SIG-M5 treated with dmso at 0.1 percent for 504 hours (cell line): ENCODE data around the gene CCN6.
"Not testable (repeated sequence)": the region's sequence is repeated elsewhere in the genome, so short reads cannot be mapped to it uniquely, and the experiment has no call there.

Experiments
- DNase-seq: peaks from one replicate; lab custom pipeline; 2025; ENCODE audit not compliant: unreplicated experiment; lab: John Stamatoyannopoulos, UW

The CCN6 gene

DNA sequence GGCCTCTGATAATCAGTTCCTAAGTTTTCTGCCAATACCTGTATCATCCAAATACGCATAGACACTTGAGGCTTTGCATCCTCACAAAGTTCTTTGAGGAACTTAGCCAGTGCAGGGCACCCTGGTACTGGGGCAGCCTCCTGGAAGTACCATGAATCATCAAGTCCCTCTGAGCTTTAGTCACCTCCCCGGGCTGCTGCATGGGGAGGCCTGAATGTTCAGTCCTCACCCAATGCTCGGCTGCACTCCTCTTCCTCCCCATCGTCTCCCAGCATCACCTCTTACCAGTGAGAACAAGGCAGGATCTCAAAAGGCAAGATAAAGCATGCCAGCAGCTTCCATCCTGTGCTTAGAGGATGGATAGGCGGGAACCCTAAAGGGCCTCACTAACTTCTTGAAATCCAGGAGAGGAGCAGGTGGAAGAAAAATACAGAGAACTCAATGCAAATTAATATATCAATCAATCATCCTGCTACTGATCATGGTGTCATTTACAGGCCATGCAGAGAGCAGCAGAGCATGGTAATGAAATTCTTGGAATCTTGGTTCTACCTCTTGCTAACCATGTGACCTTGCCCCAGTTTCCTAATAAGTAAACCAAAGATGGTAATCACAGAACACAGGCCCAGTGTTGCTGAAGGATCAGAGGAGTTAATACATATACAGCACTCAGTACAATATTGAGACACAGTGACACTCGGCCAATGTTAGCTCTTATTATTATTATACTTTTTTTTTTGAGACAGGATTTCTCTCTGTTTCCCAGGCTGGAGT, 4.7 kb upstream of the CCN6 start:
- no peak for DNase-seq

DNA sequence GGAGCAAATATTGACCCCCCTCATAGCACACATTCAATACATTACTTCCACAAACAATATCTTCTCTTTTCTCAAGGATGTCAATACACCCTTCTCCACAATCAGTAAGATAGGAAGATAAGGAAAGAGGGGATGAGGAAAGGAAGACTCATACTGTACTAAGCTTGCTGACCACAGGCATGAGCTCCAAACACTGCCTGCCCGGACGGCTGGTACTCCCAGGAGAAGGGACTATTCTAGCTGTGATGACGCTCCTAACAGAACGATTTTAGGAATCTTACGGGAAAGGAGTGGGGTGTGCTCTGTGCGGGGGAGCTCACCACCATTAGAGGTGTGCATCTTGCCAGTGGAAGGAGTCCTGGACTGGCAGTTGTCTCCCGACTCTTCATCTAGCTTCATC, 3.9 kb upstream of the CCN6 start:
- DNase-seq: no peak

DNA sequence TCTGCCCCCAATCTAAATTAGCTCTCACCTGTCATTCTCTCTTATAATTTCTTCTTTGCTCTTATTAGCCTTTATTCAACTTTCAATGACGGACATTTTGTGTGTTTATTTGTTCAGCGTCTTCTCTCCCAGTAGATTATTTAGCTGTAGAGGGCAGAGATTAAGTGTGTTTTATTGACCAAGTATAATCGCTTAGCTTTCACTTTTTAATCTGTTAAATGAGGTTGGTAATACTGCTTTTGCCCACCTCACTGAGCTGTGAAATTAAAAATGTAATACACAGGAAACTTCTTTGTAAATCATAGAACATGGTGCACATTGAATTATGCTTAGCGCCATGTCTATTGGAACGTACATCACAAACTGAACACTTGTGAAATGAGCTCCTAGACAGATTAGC, 3.5 kb upstream of the CCN6 start:
- no peak for DNase-seq

DNA sequence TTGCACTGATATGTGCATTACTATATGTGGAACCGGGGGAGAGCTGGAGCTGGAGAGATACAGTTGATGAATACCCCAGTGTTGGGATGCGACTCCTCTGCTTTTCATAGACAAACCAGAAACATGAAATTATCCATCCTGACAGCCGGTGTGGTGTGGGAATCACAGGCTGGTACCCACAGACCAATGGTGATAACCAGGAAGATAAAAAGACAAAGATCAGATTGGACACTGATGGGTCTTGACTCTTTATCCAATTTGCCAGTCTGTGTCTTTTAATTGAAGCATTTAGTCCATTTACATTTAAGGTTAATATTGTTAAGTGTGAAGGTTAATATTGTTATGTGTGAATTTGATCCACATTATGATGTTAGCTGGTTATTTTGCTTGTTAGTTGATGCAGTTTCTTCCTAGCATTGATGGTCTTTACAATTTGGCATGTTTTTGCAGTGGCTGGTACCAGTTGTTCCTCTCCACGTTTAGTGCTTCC, 2.6 kb upstream of the CCN6 start:
- not testable (repeated sequence) for DNase-seq

DNA sequence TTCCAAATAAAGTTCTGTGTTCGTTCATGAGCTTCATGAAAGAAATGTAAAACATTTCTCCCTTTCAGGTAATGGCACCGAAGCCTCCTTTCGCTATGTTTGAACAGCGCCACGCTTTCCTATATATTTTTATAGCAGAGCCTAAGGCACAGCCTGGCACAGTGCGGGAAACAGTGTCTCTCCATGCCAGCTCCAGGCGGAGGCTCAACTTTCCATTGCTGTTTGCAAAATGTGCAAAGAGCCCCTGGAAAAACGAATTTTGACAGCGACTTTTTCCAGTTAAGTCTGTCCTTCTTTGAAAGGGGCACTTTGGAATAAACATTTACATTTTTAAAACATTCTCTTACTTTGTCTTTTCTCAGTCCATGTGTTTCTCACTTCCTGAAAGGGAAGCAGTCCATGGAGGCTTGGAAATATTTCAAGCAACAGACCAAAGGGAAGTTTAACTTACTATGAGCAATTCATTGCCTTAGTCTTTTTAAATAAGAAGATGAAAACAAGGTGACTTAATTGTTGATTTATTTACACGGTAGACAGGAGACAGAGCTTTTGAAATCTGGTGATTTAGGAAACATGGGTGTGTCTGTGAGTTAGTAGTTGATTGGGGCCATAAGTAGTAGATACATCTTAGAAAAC, 769 bp downstream of the CCN6 start:
- DNase-seq: no peak

DNA sequence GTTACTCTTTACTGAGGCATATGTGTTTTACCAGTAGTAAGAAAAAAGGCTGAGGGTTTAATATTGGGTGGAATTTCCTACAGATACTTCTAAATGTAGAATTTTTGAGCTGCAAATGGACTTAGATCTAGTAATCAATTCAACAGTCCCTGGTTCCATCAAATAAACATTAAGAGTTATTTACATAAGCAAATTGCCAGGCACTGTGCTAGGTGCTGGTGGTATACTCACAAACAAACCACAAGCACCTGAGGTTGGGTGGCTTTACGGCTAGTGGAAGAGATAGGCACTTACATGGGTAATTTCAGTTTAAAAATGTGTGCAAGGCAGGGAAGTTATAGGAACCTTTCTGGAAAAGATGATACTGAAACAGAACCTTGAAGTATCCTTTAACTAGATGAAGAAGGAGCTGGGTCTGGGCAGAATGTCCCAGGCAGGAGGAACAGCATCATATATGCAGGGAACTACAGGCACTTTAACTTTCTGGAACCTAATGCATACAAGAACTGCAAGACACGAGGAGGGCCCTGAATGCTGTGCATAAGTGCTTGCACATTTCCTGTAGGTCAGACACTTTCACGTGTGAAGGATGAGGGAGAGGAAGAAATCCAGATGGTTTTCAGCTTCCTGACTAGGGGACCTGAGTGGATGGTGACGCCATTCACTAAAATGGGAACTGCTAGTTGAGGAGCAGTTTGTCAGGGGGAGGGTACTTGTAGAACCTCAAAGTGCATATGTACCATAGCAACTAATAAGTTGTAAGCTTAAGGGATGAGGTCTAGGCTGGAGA, 4.5 kb downstream of the CCN6 start:
- no peak for DNase-seq

DNA sequence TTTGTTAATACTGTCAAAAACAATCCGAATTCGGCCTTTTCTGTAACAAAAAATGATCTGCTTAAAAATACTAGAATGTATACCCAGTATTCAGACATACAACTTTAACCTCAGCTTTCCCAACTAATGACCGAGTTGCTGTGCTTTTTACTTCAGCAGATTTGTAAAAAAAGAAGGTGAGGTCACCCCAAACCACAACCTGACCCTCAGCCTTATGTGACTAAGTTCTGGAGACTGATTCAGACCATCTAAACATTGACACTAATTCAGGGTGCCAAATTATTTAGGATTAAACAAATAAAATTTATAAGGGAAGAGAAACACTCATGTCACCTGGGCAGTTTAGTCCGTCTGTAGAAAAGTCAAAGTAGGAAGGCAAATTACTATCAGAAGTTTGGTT, 7.7 kb downstream of the CCN6 start:
- DNase-seq: no peak

DNA sequence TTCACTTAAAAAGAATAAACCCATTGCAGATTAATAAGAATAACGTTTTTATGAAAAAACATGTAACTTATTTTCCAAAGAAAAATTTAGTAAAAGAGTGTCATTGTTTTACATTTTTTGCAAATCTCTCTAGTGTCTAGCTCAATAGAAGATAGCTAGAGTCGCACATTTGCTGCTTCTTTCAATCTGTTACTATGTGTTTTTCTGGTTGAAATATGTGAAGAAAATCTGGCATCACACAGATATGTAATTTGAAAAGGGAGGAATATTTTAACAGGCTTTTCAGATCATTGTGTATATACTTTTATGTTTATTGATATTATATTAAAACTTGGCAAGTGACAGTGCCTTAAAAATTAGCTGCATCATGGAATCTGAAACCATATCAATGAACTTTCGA, 9.1 kb downstream of the CCN6 start:
- DNase-seq: no peak

DNA sequence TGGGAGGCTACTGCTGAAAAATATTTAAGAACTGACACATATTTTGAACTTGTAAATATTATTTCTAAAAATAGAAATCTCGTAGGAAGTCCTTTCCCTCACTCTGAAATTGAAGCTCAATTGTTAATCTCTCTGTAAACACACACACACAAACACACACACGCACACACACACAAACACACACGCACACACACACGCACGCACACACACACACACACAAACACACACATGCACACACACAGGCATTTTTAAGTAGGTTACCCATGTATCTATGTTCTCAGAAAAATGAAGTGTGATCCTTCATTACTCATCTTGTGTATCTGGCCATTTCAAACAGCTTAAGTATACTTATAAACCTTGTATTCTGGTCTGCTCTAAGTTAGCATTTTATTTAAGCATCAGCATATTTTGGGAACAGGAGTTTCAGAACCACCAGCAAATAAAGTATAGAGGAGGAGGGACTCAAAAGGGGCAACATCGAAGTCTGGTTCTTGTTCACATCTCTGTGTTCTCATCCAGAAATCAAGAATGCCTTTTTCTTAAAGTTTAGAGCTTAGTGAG, 11.6 kb downstream of the CCN6 start:
- DNase-seq: no peak

DNA sequence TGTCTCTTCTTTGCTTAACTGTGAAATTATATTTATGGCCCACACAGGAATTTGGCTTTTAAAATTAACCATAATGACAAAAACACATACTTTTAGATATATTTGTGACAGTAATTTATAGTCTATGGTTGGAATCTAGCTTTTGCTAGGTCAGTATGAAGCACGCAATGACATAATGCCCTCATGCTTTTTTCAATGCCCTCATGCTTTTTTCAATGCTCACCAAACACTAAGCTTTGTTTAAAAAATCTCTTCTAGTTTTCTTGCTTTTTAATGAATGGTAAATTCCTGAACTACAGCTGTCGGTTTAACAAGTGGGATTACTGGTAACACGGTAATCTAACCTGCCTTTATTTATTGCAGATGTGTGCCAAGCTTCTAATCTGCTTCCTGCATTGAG, 12.7 kb downstream of the CCN6 start:
- DNase-seq: no peak

DNA sequence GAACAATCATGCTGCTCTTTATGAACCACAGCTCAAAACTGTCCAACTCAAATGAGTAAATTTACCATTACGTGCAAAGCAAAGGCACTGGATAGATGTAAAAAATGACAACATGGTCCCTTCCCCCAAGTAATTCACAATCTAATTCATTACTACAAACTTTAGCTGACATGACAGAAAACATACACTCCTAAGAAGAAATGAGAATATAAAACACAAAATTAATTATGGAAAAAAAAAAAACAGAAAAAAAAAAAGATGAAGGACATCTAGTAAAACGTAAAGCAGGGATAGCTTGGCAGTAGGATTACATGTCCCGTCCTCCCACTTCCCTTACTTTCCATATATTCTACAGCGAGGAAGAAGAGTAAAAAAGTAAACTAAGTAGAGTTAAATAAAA, 27.7 kb downstream of the CCN6 start:
- DNase-seq: no peak

DNA sequence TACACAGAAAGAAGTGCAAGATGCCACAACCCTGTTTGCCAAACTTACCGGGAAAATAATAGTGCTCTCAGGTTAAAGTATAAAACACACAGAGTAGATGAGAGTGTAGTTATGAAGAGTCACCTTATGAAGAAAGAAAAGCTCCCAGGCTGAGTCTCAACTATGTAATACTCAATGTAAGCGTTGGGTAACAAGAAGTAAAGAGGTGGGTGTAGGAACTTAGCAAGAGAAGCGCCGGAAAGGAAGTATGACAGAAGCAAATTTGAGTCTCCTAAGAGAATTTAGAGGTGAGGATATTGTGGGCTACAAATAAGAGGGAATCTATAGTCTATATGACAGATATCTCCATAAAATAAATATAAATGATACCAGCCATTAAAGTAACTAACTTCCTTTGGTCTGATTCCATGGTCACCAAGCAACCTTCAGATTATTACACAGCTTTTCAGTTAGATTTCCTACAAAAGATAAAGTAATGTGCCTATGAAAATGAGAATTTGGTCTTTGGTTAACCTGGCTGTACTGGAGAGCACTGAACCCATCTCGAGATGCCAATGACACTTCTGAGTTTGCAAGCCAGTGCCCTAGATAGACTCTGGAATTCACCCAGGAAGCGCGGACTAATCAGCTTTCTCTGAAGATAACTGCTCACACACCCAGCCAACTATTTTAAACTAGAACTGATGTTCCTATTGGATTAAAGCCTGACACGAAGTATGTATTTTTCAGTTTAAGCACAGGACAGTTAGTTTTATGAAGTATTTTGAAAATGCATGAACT, 31.6 kb downstream of the CCN6 start:
- DNase-seq: no peak

DNA sequence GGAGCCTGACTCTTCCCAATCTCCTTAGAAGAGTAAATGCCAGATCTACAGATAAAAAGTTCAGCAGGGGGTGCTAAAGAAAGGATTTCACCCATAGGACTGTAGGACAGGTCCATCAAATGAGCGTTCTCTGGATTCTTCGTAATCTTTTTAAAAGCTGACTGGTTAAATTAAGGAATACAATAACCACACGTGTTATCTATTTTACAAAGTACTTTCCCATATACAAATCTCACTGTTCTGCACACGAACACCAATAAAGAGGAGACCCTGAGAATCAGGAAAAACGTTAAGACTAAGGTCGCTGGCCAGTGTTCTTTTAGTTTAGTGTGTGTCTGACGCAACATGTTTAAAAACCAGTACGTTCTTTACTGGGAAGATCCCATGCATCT, 32.8 kb downstream of the CCN6 start:
- DNase-seq: peak; percentile 68

DNA sequence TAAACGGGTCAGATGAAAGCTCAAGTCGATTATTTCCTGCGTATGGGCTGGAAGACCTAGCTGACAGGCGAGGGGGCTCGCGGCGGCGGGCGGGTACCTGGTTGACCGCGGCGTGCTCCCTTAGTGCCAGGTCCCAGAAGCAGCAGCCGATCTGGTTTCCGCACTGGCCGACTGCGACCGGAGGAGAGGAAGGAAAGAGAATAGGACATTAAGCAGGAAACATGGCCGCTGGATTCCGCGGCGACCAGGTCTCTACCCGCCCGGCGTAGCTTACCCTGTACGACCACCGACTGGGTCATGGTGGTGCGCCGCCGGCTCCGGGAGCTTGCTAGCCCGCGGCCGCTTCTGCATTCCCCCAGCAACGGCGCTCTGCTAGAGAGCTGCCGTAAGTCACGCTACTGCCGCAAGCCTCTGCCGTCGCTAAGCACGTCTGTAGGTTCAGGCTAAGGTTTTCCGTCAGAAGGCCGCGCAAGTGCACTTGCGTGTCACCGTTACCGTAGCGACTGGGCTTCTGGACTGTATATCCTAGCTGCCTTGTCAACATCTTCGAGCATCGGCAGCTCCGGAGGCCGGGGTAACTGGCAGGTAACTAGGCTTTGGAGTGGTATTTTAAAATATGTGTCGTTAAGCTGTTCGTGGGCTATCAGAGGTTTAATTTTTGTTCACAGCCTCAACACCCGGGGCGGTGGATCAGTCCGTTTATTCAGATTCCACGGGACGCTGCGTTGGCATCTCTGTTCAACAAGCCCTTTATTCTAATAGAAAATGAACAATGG, 33.4 kb downstream of the CCN6 start, which contains the start of the genes FAM229B and TUBE1:
TSS of gene FAM229B (plus strand) at position 456 of the 776 bp plus-strand sequence. CDS start 11,693 bp downstream, outside the sequence.
TSS of gene TUBE1 (minus strand) at position 347 of the 776 bp plus-strand sequence. CDS start at position 299, 48 bp downstream.
- peak; percentile 96 for DNase-seq

DNA sequence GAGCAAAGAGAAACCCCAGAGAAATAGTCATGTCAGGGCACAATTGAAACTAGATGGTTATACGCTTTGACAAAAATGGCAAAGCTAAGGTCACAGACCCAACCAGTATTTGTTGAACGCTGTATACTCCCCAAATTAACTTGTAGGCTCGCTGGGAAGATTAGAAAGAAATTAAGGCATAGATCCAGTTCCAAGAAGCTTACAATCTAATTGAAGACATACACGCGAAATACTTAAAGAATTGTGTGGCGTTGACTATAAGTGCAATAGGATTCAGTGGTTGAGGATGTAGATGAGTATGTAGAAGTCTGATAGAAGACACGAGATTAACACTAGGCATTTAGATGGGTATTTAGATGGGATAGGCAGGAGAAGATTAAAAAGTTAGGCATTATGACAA, 34.0 kb downstream of the CCN6 start:
- peak; percentile 6 for DNase-seq

DNA sequence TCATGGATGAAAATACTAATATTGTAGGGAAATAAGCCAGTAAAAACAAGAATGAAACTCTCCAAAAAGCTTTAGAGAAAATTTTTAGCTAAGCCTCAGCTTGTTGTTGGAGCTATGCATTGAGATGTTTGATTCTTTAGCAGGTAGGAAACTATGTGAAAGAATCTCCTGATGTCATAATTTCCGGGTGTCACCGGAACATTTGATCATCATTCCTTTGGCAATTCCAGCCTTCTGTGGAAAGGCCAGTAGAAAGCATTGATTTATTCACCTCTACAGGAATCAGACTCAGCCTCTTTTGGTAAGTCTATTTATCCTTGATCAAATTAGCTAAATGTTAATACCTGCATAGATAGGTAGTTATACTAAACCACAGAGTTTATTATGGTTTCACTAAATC, 43.0 kb downstream of the CCN6 start:
- no peak for DNase-seq

DNA sequence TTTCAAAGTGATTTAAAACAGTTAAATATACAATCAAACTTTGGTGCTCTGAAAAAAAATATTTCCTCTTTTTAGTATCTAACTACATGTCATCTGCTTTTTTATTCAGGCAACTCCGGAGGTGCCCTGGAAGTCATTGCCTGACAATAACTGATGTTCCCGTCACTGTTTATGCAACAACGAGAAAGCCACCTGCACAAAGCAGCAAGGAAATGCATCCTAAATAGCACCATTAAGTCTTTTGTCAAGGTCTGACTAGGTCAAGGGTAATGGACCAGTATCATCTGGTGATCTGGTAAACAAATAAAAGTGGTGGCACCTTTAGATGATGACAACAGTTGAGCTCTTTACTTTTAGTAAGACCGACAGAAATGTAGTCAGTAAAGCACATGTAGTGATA, 46.7 kb downstream of the CCN6 start:
- no peak for DNase-seq

DNA sequence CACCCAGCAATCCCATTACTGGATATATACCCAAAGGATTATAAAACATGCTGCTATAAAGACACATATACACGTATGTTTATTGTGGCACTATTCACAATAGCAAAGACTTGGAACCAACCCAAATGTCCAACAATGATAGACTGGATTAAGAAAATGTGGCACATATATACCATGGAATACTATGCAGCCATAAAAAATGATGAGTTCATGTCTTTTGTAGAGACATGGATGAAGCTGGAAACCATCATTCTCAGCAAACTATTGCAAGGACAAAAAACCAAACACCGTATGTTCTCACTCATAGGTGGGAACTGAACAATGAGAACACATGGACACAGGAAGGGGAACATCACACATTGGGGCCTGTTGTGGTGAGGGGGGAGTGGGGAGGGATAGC, 52.1 kb downstream of the CCN6 start:
- not testable (repeated sequence) for DNase-seq

DNA sequence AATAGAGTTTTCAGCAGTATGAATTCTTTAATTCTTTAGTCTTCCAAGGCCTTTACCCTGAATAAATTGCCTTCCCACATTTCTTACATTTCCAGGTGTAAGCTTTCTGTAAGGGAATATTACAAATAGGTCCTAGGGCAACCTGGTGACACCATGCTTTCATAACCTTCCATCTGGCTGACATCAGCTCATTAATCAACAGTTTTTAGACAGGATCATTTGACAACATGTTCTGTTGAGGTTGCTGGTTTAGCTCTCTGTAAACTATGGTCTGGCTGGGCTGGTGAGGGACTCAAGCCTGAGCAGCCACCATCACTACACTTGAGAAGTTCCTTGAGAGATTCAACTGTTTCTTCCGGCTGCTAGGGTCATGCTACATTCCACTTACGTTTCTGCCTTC, 52.7 kb downstream of the CCN6 start:
- no peak for DNase-seq

DNA sequence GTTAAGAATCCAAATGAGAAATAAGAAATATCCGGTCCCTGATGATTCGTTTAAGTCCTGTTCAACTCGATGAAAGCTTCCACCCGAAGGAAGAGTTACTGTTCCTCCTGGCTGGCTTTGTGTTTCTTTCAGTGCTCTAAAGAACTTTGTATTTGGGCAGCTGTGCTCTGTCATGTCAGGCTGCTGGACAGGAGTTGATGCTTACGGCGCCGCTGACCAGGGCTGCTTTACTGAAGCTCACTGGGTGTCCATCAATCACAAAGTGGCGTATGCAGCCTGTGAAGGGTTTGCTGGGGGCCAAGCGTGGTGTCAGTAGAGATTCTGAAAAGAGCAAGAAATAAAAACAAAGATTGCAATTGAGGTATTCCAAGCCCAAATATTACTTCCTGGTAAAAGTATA, 55.4 kb downstream of the CCN6 start:
- no peak for DNase-seq
